Panc1 (cell line): ENCODE results near the gene ATXN7. TPM values are rescaled to one million over a fixed set of nuclear protein-coding genes. Genes with fewer than 3 reads are reported as not detected.

Experiments used
- ATAC-seq: fragments of 200-7000 bp; cut with Tn5 transposase; 2 replicates; pipeline ENCODE4 v1.9.1; 2020; ENCODE audit warnings: mild to moderate bottlenecking, moderate library complexity
- BruUV-seq: library from RNA; stranded (reverse); fragments of 400-500 nt; replicated peaks from 2 replicates; lab custom pipeline; 2021; lab: Mats Ljungman, UMichigan
- CTCF ChIA-PET: fragments of 300-600 bp; sonication (Branson Sonifier 250); formaldehyde crosslinking; loops from one replicate; lab custom pipeline; 2022; ENCODE audit warnings: antibody characterized with exemption; lab: Charles Lee
- POLR2A ChIA-PET: fragments of 300-600 bp; sonication (Branson Sonifier 250); formaldehyde crosslinking; loops from one replicate; lab custom pipeline; 2022; ENCODE audit warnings: antibody characterized with exemption; lab: Charles Lee
- DNase-seq: peaks from one replicate; pipeline ENCODE4 v3.0.0-alpha.2; 2010; ENCODE audit warnings: low read depth, low spot score
- H3K27ac ChIP-seq: 2 replicates; pipeline ENCODE4 v1.5.1; 2011; ENCODE audit warnings: mild to moderate bottlenecking, low read length, inconsistent platforms
- H3K27me3 ChIP-seq: fragments of 200-500 bp; sonication (Bioruptor generic); 2 replicates; pipeline ENCODE4 v1.6.0; 2014; ENCODE audit warnings: low read length, inconsistent platforms; ENCODE audit not compliant: control insufficient read depth, insufficient read depth
- H3K36me3 ChIP-seq: fragments of 200-500 bp; sonication (Bioruptor generic); 2 replicates; pipeline ENCODE4 v1.5.1; 2014; ENCODE audit warnings: inconsistent platforms, mild to moderate bottlenecking, low read length, moderate library complexity; ENCODE audit not compliant: control insufficient read depth, insufficient read depth
- H3K4me1 ChIP-seq: 2 replicates; pipeline ENCODE4 v1.5.1; 2011; ENCODE audit warnings: inconsistent platforms, mild to moderate bottlenecking, low read length, moderate library complexity; ENCODE audit not compliant: control insufficient read depth, insufficient read depth
- H3K4me3 ChIP-seq, 2 experiments: 2 replicates each; pipeline ENCODE4 v1.5.1; 2011 to 2012; ENCODE audit warnings: low read depth in 2 of 2, low read length in 2 of 2, mild to moderate bottlenecking in 2 of 2, inconsistent platforms in 1 of 2, moderate library complexity in 1 of 2
- H3K9me3 ChIP-seq: fragments of 200-500 bp; sonication (Bioruptor generic); 2 replicates; pipeline ENCODE4 v1.5.1; 2014; ENCODE audit warnings: low read depth, mild to moderate bottlenecking, inconsistent platforms, low read length, moderate library complexity; ENCODE audit not compliant: control insufficient read depth, insufficient read depth
- POLR2AphosphoS5 ChIP-seq: IDR thresholded peaks from 2 replicates; pipeline ENCODE4 v1.6.1; 2012; ENCODE audit warnings: mild to moderate bottlenecking, low read depth, low read length, moderate library complexity
- SIN3A ChIP-seq: IDR thresholded peaks from 2 replicates; pipeline ENCODE4 v1.6.1; 2012; ENCODE audit warnings: low read depth, mild to moderate bottlenecking, low read length, moderate library complexity, borderline replicate concordance; ENCODE audit not compliant: insufficient read depth
- TCF7L2 ChIP-seq: IDR thresholded peaks from 2 replicates; pipeline ENCODE4 v1.6.1; 2011; ENCODE audit warnings: mild to moderate bottlenecking, low read depth, low read length, inconsistent platforms
- in situ Hi-C: cut with HindIII; loops from 2 replicates; pipeline ENCODE4 v1.10.0; 2016; ENCODE audit warnings: low sequenced_read_pairs, low pct_unique_long_range_greater_than_20kb
- intact Hi-C: fragments of 100-400 bp; cut with micrococcal nuclease; formaldehyde crosslinking; loops from one replicate; pipeline ENCODE4 v1.10.0; 2022; ENCODE audit not compliant: unreplicated experiment
- total RNA-seq: library from RNA; stranded (reverse); gene quantifications from one replicate; pipeline ENCODE4 v1.2.1, GENCODE V29; 2021; ENCODE audit not compliant: unreplicated experiment
- TF ChIP-seq, protein P1 (sequence below): fragments of 450-650 bp; IDR thresholded peaks from 2 replicates; pipeline ENCODE4 v1.5.1; 2017; ENCODE audit warnings: mild to moderate bottlenecking
- TF ChIP-seq, protein P2 (sequence below), 2 experiments: IDR thresholded peaks; 2 replicates each; pipeline ENCODE4 v1.6.1; 2011 to 2012; ENCODE audit warnings: low read depth in 2 of 2, control low read depth in 1 of 2, low read length in 1 of 2, mild to moderate bottlenecking in 1 of 2, moderate library complexity in 1 of 2; ENCODE audit not compliant: insufficient read depth in 1 of 2

ATXN7 gene
- total RNA-seq, 1 experiment from 2014 or later: 17.3 TPM

DNA sequence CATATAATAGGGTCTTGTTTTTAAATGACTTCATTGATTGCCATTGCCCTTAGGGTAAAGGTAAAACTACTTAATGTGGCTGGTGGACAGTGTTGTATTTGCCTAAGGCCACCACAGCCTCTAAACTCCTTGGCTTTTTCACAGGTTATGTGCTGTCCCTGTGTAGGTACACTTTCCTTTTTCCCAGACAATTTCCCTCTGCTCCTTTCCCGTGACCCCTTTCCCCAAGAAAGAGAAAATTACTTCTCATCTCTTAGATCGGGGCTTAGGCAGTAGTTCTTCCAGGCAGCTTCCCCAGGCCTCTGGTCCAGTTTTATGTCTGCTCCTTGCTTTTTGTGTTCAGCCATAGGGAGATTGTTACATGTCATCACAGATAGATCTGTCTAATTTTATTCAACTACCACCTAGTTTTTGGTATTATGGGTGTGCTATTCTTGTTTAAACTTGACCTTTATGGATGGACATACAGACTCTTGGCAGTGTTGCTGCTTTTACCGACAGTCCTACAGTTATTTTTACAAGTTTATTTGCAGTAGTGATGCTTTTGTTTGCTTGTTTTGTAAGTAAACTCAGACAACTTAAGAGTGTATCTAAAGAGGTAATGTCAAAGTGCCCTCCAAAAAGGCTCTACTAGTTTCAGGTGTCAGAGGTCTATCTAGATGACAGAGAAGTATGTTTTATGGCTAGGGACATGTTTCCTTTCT, 69.0 kb downstream of the ATXN7 start:
- DNase-seq (no peak), ATAC-seq (no peak)
- no peaks in the 10 kb centered on the region; the same call in 1 of the 2 replicates for H3K4me1 ChIP-seq
- in situ Hi-C loops (no loop called here), intact Hi-C loops (no loop called here)
- ChIA-PET CTCF (no interaction called here), POLR2A (no interaction called here)
- no peaks in the 10 kb centered on the region for H3K27me3 ChIP-seq
- H3K36me3 ChIP-seq: no peaks in the 10 kb centered on the region
- no peaks in the 10 kb centered on the region for H3K9me3 ChIP-seq
- H3K27ac ChIP-seq: no peak overlapping the region
- H3K4me3 ChIP-seq: no peak overlapping the region
- TF ChIP-seq SIN3A: no peak
- TF ChIP-seq, protein P1, sequence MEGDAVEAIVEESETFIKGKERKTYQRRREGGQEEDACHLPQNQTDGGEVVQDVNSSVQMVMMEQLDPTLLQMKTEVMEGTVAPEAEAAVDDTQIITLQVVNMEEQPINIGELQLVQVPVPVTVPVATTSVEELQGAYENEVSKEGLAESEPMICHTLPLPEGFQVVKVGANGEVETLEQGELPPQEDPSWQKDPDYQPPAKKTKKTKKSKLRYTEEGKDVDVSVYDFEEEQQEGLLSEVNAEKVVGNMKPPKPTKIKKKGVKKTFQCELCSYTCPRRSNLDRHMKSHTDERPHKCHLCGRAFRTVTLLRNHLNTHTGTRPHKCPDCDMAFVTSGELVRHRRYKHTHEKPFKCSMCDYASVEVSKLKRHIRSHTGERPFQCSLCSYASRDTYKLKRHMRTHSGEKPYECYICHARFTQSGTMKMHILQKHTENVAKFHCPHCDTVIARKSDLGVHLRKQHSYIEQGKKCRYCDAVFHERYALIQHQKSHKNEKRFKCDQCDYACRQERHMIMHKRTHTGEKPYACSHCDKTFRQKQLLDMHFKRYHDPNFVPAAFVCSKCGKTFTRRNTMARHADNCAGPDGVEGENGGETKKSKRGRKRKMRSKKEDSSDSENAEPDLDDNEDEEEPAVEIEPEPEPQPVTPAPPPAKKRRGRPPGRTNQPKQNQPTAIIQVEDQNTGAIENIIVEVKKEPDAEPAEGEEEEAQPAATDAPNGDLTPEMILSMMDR: no peak
- TF ChIP-seq TCF7L2: no peak
- no peak for TF ChIP-seq POLR2AphosphoS5
- TF ChIP-seq, protein P2, sequence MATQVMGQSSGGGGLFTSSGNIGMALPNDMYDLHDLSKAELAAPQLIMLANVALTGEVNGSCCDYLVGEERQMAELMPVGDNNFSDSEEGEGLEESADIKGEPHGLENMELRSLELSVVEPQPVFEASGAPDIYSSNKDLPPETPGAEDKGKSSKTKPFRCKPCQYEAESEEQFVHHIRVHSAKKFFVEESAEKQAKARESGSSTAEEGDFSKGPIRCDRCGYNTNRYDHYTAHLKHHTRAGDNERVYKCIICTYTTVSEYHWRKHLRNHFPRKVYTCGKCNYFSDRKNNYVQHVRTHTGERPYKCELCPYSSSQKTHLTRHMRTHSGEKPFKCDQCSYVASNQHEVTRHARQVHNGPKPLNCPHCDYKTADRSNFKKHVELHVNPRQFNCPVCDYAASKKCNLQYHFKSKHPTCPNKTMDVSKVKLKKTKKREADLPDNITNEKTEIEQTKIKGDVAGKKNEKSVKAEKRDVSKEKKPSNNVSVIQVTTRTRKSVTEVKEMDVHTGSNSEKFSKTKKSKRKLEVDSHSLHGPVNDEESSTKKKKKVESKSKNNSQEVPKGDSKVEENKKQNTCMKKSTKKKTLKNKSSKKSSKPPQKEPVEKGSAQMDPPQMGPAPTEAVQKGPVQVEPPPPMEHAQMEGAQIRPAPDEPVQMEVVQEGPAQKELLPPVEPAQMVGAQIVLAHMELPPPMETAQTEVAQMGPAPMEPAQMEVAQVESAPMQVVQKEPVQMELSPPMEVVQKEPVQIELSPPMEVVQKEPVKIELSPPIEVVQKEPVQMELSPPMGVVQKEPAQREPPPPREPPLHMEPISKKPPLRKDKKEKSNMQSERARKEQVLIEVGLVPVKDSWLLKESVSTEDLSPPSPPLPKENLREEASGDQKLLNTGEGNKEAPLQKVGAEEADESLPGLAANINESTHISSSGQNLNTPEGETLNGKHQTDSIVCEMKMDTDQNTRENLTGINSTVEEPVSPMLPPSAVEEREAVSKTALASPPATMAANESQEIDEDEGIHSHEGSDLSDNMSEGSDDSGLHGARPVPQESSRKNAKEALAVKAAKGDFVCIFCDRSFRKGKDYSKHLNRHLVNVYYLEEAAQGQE (IDR thresholded peaks at IDR 0.05; ENCODE audit: insufficient read depth in 1 of 2, low read depth in 2 of 2, low read length in 1 of 2): no peak
- no TSS peak for BruUV-seq

- BruUV-seq: no TSS peak
- ChIA-PET POLR2A (no interaction called here), CTCF (no interaction called here)
- no peaks in the 10 kb centered on the region for H3K27me3 ChIP-seq
- H3K9me3 ChIP-seq: no peaks in the 10 kb centered on the region
- intact Hi-C loops: no loop called here
- no peaks in the 10 kb centered on the region; the same call in 1 of the 2 replicates for H3K4me1 ChIP-seq
- no peak overlapping the region for H3K4me3 ChIP-seq
- ATAC-seq (no peak), DNase-seq (no peak)
- TF ChIP-seq, protein P2 (IDR thresholded peaks at IDR 0.05; ENCODE audit: insufficient read depth in 1 of 2, low read depth in 2 of 2, low read length in 1 of 2): no peak
- TF ChIP-seq SIN3A: no peak
- TF ChIP-seq POLR2AphosphoS5: no peak
- no peak for TF ChIP-seq TCF7L2
- TF ChIP-seq, protein P1: no peak
- no peak overlapping the region for H3K27ac ChIP-seq
- H3K36me3 ChIP-seq: no peaks in the 10 kb centered on the region
- in situ Hi-C loops: no loop called here
These were observed 69.8 kb downstream of the ATXN7 start for GRCh38 chr3:63933459-63933858.
